IMR-90 (cell line): ENCODE measurements around the gene KLHL42. TPM values are rescaled to one million over a fixed set of nuclear protein-coding genes. Genes with fewer than 3 reads are reported as not detected.
"Not testable (repeated sequence)": the region's sequence is repeated elsewhere in the genome, so short reads cannot be mapped to it uniquely, and the experiment has no call there.

Experiments used
- ATAC-seq: fragments of 200-7000 bp; cut with Tn5 transposase; 2 replicates; pipeline ENCODE4 v1.9.1; 2020; ENCODE audit warnings: low read depth, mild to moderate bottlenecking, moderate library complexity
- BruUV-seq: library from RNA; stranded (reverse); fragments of 400-500 nt; replicated peaks from 2 replicates; lab custom pipeline; 2021; lab: Mats Ljungman, UMichigan
- CTCF ChIA-PET: fragments of 300-600 bp; formaldehyde crosslinking; extraction: SDS; loops from one replicate; lab custom pipeline; 2021; ENCODE audit warnings: antibody characterized with exemption; lab: Yijun Ruan, JAX
- POLR2A ChIA-PET: fragments of 300-600 bp; sonication (Branson Sonifier 250); formaldehyde crosslinking; loops from one replicate; lab custom pipeline; 2022; ENCODE audit warnings: antibody characterized with exemption; ENCODE audit not compliant: unreplicated experiment; lab: Charles Lee
- DNase-seq: peaks from one replicate; pipeline ENCODE4 v3.0.0; 2013
- H2AFZ ChIP-seq: replicated peaks from 2 replicates; pipeline ENCODE3; 2013; ENCODE audit warnings: low read length, mild to moderate bottlenecking; ENCODE audit not compliant: poor library complexity
- H2AK5ac ChIP-seq: 2 replicates; pipeline ENCODE4 v1.6.1; 2013; ENCODE audit warnings: low read depth, low read length, inconsistent platforms
- H2AK9ac ChIP-seq: replicated peaks from 2 replicates; pipeline ENCODE3; 2013; ENCODE audit warnings: mild to moderate bottlenecking, low read depth, low read length, moderate library complexity; ENCODE audit not compliant: poor library complexity
- H2BK120ac ChIP-seq: 2 replicates; pipeline ENCODE4 v1.6.1; 2013; ENCODE audit warnings: low read depth, low read length, inconsistent platforms
- H2BK15ac ChIP-seq: 3 replicates; pipeline ENCODE4 v1.6.1; 2013; ENCODE audit warnings: low read depth, low read length, inconsistent platforms
- H2BK20ac ChIP-seq: 2 replicates; pipeline ENCODE4 v1.6.1; 2013; ENCODE audit warnings: low read depth, mild to moderate bottlenecking, inconsistent platforms, low read length, moderate library complexity
- H2BK5ac ChIP-seq: 2 replicates; pipeline ENCODE4 v1.6.1; 2013; ENCODE audit warnings: mild to moderate bottlenecking, low read depth, low read length, inconsistent platforms; ENCODE audit not compliant: poor library complexity, severe bottlenecking
- H3K14ac ChIP-seq: replicated peaks from 2 replicates; pipeline ENCODE4 v1.6.1; 2013; ENCODE audit warnings: low read depth, low read length, inconsistent platforms
- H3K18ac ChIP-seq: 2 replicates; pipeline ENCODE4 v1.6.1; 2013; ENCODE audit warnings: low read depth, low read length, control low read depth
- H3K23ac ChIP-seq: 2 replicates; pipeline ENCODE4 v1.6.1; 2013; ENCODE audit warnings: low read depth, low read length, inconsistent platforms
- H3K27ac ChIP-seq: 2 replicates; pipeline ENCODE4 v1.5.1; 2013; ENCODE audit warnings: mild to moderate bottlenecking, control low read depth, low read length; ENCODE audit not compliant: insufficient read depth
- H3K27me3 ChIP-seq: 2 replicates; pipeline ENCODE4 v1.6.1; 2013; ENCODE audit warnings: low read length; ENCODE audit not compliant: control insufficient read depth, insufficient read depth
- H3K36me3 ChIP-seq: 2 replicates; pipeline ENCODE4 v1.6.1; 2013; ENCODE audit warnings: low read length, mixed read lengths; ENCODE audit not compliant: control insufficient read depth, insufficient read depth
- H3K4ac ChIP-seq: 2 replicates; pipeline ENCODE4 v1.6.1; 2013; ENCODE audit warnings: low read depth, low read length, inconsistent platforms
- H3K4me1 ChIP-seq: 2 replicates; pipeline ENCODE4 v1.6.1; 2013; ENCODE audit warnings: low read length, mixed read lengths; ENCODE audit not compliant: control insufficient read depth, insufficient read depth
- H3K4me2 ChIP-seq: 2 replicates; pipeline ENCODE4 v1.6.1; 2013; ENCODE audit warnings: low read depth, mild to moderate bottlenecking, control low read depth, low read length, moderate library complexity
- H3K4me3 ChIP-seq: 2 replicates; pipeline ENCODE4 v1.5.1; 2013; ENCODE audit warnings: low read depth, mild to moderate bottlenecking, control low read depth, low read length, moderate library complexity; ENCODE audit not compliant: insufficient read depth
- H3K56ac ChIP-seq: 2 replicates; pipeline ENCODE4 v1.6.1; 2013; ENCODE audit warnings: low read length, inconsistent platforms; ENCODE audit not compliant: insufficient read depth; ENCODE audit errors: extremely low read depth
- H3K79me1 ChIP-seq, 2 experiments: 2 replicates each; pipeline ENCODE4 v1.6.1; 2013; ENCODE audit warnings: low read length in 2 of 2, inconsistent platforms in 1 of 2, low read depth in 1 of 2
- H3K9ac ChIP-seq: 2 replicates; pipeline ENCODE4 v1.6.1; 2013; ENCODE audit warnings: low read depth, low read length, control low read depth
- H3K9me1 ChIP-seq: 2 replicates; pipeline ENCODE4 v1.6.1; 2013; ENCODE audit warnings: low read length, inconsistent platforms; ENCODE audit not compliant: insufficient read depth
- H3K9me3 ChIP-seq: 2 replicates; pipeline ENCODE4 v1.6.1; 2013; ENCODE audit warnings: low read length; ENCODE audit not compliant: control insufficient read depth, insufficient read depth
- H4K20me1 ChIP-seq: 2 replicates; pipeline ENCODE4 v1.6.1; 2013; ENCODE audit warnings: low read length, inconsistent platforms; ENCODE audit not compliant: insufficient read depth
- H4K5ac ChIP-seq: 2 replicates; pipeline ENCODE4 v1.6.1; 2013; ENCODE audit warnings: mild to moderate bottlenecking, low read depth, low read length, control low read depth
- H4K8ac ChIP-seq, 2 experiments: 2 replicates each; pipeline ENCODE4 v1.6.1; 2013; ENCODE audit warnings: low read depth in 2 of 2, low read length in 2 of 2, control low read depth in 1 of 2, inconsistent platforms in 1 of 2
- H4K91ac ChIP-seq: 2 replicates; pipeline ENCODE4 v1.6.1; 2013; ENCODE audit warnings: low read depth, low read length, inconsistent platforms; ENCODE audit not compliant: insufficient read depth
- MAFK ChIP-seq: IDR thresholded peaks from 2 replicates; pipeline ENCODE4 v1.6.1; 2012; ENCODE audit warnings: low read depth, low read length, improper control_type of control experiment
- MXI1 ChIP-seq: IDR thresholded peaks from 2 replicates; pipeline ENCODE4 v1.6.1; 2012; ENCODE audit warnings: low read depth, mild to moderate bottlenecking, low read length, moderate library complexity, borderline replicate concordance
- NFE2L2 ChIP-seq: fragments of 150-350 bp; IDR thresholded peaks from 2 replicates; pipeline ENCODE4 v1.6.1; 2016; ENCODE audit warnings: low read depth, mild to moderate bottlenecking, low read length
- POLR2A ChIP-seq: IDR thresholded peaks from 2 replicates; pipeline ENCODE4 v1.6.1; 2012; ENCODE audit warnings: mild to moderate bottlenecking, low read depth, low read length
- RFX5 ChIP-seq: IDR thresholded peaks from 2 replicates; pipeline ENCODE4 v1.8.0; 2012; ENCODE audit warnings: low read depth, mild to moderate bottlenecking, low read length, moderate library complexity
- WGBS, 2 experiments: methylation state at CpG; one replicate each; pipeline versions ENCODE4 v1.1.5 to v1.1.7; 2013; ENCODE audit warnings: missing lambda C conversion rate in 2 of 2; ENCODE audit not compliant: insufficient read length in 1 of 2; ENCODE audit errors: extremely low coverage in 2 of 2; 5-methylcytosine and 5-hydroxymethylcytosine counted together
- dilution Hi-C: fragments of 300-500 bp; cut with HindIII; formaldehyde crosslinking; loops from one replicate; pipeline ENCODE4 v1.14.3; 2018; ENCODE audit warnings: low sequenced_read_pairs; ENCODE audit not compliant: unreplicated experiment
- in situ Hi-C: fragments of 300-500 bp; cut with MboI; formaldehyde crosslinking; loops from 3 replicates; pipeline ENCODE4 v1.14.3; 2019; ENCODE audit warnings: low sequenced_read_pairs, inconsistent platforms, mixed read lengths
- intact Hi-C: fragments of 100-400 bp; cut with micrococcal nuclease; formaldehyde crosslinking; loops from 2 replicates; pipeline ENCODE4 v1.10.0; 2022
- polyA plus RNA-seq, 3 experiments: library from polyadenylated mRNA; depleted of rRNA; stranded (reverse); fragments of >200 nt; gene quantifications; 2 replicates each; pipeline ENCODE4 v1.2.3, GENCODE V29; 2012; ENCODE audit warnings: low replicate concordance in 1 of 3
- total RNA-seq: library from RNA; depleted of rRNA; stranded (reverse); fragments of >200 nt; gene quantifications from 2 replicates; pipeline ENCODE4 v1.2.3, GENCODE V29; 2012
- TF ChIP-seq, protein P1 (sequence below): fragments of 150-350 bp; IDR thresholded peaks from 2 replicates; pipeline ENCODE4 v1.6.1; 2016; ENCODE audit warnings: low read depth, mild to moderate bottlenecking, low read length, moderate library complexity, borderline replicate concordance

The KLHL42 gene
- total and polyA plus RNA-seq, 2 of the 4 experiments (the other 2 are of a cell fraction), result 16.7 to 28.3 TPM

DNA sequence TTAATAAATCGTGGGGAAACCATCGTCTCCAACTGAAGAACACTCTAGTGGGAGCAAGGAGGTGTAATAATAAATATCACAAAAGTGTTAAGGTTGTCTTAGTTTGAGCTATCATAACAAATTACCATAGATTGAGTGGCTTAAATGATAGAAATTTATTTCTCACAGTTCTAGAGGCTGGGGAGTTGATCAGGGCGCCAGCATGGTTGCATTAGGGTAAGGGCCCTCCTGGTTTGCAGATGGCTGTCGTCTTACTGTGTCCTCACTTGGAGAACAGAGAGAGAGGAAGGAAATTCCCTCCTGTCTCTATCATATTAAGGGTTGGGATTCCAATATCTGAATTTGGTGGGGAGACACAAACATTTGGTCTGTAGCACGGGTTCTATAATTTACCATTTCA is 36.4 kb upstream of the KLHL42 start:
- H3K9ac ChIP-seq, result no peak overlapping the region
- H3K56ac ChIP-seq, result no peak overlapping the region
- peaks cover 3% of the 10 kb centered on the region; the same call in 1 of the 2 replicates for H3K9me1 ChIP-seq
- no peak for ATAC-seq
- dilution Hi-C loops (no loop called here), intact Hi-C loops (no loop called here), in situ Hi-C loops (loop anchor here (10.0 to 25.0 kb wide), 2 partner anchors 431 to 1244 kb away; no protein-coding TSS in a partner anchor)
- no peak overlapping the region for H3K14ac ChIP-seq
- POLR2A ChIA-PET, result no interaction called here
- no peaks in the 10 kb centered on the region for H3K27me3 ChIP-seq
- no peak for DNase-seq
- H2BK20ac ChIP-seq, result no peak overlapping the region
- no peak overlapping the region for H2BK5ac ChIP-seq
- no peak overlapping the region for H2AFZ ChIP-seq
- H2BK120ac ChIP-seq, result no peak overlapping the region
- H2BK15ac ChIP-seq, result no peak overlapping the region
- BruUV-seq, result no TSS peak
- no peak overlapping the region for H4K8ac ChIP-seq
- peaks cover 6% of the 10 kb centered on the region; the same call in 1 of the 2 replicates for H4K20me1 ChIP-seq
- H3K9me3 ChIP-seq, result no peaks in the 10 kb centered on the region
- H2AK9ac ChIP-seq, result no peak overlapping the region
- H3K4me1 ChIP-seq, result peaks cover 4% of the 10 kb centered on the region
- no peak overlapping the region for H3K27ac ChIP-seq
- no peak overlapping the region for H4K91ac ChIP-seq
- H4K5ac ChIP-seq, result no peak overlapping the region
- CTCF ChIA-PET, result no interaction called here
- no peak overlapping the region for H3K18ac ChIP-seq
- WGBS, 2 experiments, result no CpG with 5 or more reads among the region's 5 CpGs
- H3K79me1 ChIP-seq, result peaks cover 11 to 20% of the 10 kb centered on the region in 2 experiments
- H3K4ac ChIP-seq, result no peak overlapping the region
- no peak overlapping the region for H2AK5ac ChIP-seq
- H3K4me3 ChIP-seq, result no peak overlapping the region
- H3K4me2 ChIP-seq, result no peak overlapping the region
- H3K23ac ChIP-seq, result no peak overlapping the region
- peaks cover 14% of the 10 kb centered on the region for H3K36me3 ChIP-seq
- TF ChIP-seq MAFK (no peak), MXI1 (no peak), RFX5 (no peak), POLR2A (no peak), NFE2L2 (no peak)
- TF ChIP-seq, protein P1, sequence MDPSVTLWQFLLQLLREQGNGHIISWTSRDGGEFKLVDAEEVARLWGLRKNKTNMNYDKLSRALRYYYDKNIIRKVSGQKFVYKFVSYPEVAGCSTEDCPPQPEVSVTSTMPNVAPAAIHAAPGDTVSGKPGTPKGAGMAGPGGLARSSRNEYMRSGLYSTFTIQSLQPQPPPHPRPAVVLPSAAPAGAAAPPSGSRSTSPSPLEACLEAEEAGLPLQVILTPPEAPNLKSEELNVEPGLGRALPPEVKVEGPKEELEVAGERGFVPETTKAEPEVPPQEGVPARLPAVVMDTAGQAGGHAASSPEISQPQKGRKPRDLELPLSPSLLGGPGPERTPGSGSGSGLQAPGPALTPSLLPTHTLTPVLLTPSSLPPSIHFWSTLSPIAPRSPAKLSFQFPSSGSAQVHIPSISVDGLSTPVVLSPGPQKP, result no peak

DNA sequence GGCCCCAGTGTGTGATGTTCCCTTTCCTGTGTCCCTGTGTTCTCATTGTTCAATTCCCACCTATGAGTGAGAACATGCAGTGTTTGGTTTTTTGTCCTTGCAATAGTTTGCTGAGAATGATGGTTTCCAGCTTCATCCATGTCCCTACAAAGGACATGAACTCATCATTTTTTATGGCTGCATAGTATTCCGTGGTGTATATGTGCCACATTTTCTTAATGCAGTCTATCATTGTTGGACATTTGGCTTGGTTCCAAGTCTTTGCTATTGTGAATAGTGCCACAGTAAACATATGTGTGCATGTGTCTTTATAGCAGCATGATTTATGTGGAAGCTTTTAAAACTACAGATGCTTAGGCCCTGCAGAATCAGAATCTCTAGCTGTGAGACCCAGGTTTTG is 34.3 kb upstream of the KLHL42 start:
- POLR2A ChIA-PET, H3K9me1 ChIP-seq, DNase-seq, H3K4me2 ChIP-seq, H2AK5ac ChIP-seq, ATAC-seq, H3K4me3 ChIP-seq, H3K4me1 ChIP-seq, intact Hi-C loops, H3K14ac ChIP-seq, H3K18ac ChIP-seq, H3K27ac ChIP-seq, BruUV-seq, H4K8ac ChIP-seq, H2AFZ ChIP-seq, H2BK5ac ChIP-seq, dilution Hi-C loops, H3K4ac ChIP-seq, H3K9me3 ChIP-seq, H2BK20ac ChIP-seq, H3K9ac ChIP-seq, H2BK15ac ChIP-seq, H3K23ac ChIP-seq, H2AK9ac ChIP-seq, H4K91ac ChIP-seq, H3K27me3 ChIP-seq, H4K20me1 ChIP-seq, H3K56ac ChIP-seq, H4K5ac ChIP-seq, H2BK120ac ChIP-seq: not testable (repeated sequence)
- WGBS, 2 experiments, result no CpG with 5 or more reads among the region's 1 CpG
- in situ Hi-C loops, result loop anchor here (10.0 to 25.0 kb wide), 2 partner anchors 429 to 1242 kb away; no protein-coding TSS in a partner anchor
- Histone ChIP-seq H3K36me3 (peaks cover 11% of the 10 kb centered on the region), H3K79me1 (peaks cover 18 to 32% of the 10 kb centered on the region in 2 experiments)
- CTCF ChIA-PET, result interaction anchor here (1.0 kb wide), 1 partner anchor 13 kb away, joined by 4 read pairs; no protein-coding TSS in a partner anchor
